Retina (tissue), 1 donor: Measurements from ENCODE around the gene CEBPA.
"Not testable (repeated sequence)": the region's sequence is repeated elsewhere in the genome, so short reads cannot be mapped to it uniquely, and the experiment has no call there.

Experiments
- DNase-seq: peaks from one replicate; pipeline ENCODE4 v3.0.0-alpha.2; 2016

CEBPA gene

GRCh38 chr19:33300009-33300893 lies 2.1 kb downstream of the CEBPA start:
- DNase-seq = no peak

DNA sequence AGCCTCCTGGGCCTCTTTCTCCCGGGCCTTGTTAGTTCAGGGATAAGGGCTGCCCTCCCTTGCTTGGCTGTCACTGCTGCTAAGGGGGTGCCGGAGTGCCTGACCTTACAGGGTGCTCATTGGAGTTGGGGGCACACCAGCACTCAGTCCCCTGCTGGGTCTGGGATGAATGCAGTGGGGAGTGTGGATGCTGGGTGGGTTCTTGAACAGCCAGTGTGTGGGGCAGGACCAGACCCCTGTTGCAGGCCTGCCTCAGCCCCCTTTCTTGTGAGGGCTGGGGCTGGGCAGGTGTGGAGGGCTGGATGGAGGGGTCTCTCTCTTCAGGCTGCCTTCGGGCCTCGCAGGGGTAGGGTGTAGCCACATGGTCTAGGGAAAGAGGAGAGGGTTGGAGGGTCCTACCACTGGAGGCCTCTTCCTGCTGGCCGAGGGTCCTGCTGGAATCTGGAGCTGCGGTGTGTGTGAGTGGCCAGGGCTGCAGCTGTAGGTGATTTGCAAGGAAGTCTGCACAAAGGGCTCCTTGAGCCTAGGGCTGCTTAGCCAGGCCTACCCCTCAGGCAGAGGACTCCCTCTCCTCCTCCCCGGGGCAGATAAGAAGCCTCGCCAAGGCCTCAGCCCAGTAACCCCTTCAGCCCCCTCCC lies 3.2 kb downstream of the CEBPA start:
- DNase-seq = no peak

DNA sequence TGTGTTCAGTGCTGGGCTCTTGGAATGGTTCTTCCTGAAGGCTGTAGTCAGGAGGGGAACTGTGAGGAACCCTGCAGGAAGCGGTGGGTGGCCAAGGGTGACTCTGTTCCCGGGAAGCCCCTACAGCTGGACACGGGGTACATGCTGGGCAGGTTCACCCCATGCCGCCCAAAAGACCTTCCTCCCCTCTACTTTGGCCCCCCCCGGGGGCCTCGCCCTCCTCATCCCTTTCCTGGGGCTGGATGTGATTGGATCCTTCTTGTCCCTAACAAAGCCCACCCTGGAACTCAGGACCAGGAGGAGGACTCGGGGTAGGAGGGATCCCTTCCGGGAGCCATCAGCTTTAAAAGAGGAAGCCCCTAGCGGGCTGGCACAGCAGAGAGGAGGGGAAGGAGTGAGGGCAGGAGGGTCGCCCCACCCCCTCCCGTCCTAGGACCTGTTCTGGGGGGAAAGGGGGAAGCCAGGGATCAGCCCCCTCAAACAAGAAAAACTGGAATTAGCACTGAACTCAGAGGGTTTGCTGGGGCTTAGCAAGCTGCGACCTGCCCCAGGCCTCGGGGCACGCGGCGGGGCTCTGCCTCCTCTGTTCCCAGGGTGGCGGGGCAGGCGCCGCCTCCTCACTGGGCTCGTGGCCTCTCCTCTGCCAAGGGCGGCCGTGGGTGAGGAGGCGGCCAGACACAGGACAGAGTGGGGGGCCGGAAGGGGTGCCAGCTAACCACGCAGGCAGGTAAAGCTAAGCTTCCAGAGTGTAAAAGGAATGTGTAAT lies 4.0 kb downstream of the CEBPA start:
- no peak for DNase-seq

DNA sequence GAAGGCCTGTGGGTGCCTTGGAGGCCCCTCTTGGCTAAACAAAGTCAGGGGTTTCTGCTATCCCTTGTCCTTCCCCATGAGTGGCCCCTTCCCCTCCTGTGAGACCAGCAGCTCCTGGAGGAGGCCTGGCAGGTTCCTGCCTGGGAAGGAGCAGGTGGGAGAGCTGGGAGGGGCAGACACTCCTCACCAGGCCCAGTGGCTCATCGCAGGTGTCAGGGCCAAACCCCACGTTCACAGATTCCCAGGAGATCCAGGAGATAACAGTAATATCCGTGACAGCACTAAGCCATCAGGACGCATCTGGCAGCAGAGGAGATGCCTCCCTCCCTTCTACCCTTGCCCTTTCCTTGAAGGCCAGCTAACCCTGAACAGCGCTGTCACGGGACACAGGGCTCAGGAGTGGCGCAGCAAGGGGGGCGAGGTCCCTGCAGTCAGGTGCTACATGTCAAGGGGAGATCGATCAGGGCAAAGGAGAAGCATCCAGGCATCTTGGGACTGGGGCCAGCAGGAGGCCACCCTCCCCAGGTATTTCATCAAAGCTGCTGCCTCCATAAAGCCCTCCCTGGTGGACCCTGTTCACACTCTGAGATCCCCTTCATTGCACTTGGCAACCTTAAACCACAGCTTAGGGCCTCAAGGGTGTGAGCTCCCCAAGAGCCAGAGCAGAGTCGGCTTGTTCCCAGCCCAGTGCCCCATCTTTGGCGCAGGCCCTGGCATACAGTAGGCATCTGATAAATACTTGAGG lies 4.8 kb downstream of the CEBPA start:
- DNase-seq = no peak

DNA sequence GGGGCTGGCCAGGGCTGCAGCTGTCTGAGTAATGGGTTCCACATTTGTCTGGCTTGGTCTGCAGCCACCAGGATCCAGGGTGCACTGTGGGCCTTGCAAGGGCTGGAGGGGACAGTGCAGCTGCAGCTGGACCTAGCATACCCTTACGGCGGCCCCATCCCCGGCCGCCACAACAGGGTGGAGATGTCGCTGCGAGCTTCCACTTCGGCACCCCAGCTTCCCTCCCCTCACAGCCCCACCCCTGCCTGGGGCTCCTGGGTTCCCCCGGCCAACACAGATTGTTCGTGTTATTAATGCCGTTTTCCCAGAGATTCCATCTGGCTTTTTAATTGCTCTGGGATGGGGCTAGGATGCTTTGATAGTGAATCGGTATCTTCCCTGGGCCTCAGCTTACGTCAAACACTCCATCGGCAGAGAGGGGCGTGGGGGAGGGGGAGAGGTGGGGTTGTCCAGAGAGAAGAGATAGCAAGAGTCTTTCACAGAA lies 5.8 kb downstream of the CEBPA start:
- no peak for DNase-seq

- DNase-seq = no peak
Measured at GRCh38 chr19:33295621-33296487, 6.5 kb downstream of the CEBPA start.

- not testable (repeated sequence) for DNase-seq
Measured at GRCh38 chr19:33295046-33295445, 7.3 kb downstream of the CEBPA start.

- no peak for DNase-seq
Measured at GRCh38 chr19:33294058-33294798, 8.1 kb downstream of the CEBPA start.

GRCh38 chr19:33293255-33294057 lies 8.9 kb downstream of the CEBPA start:
- peak; percentile 54 for DNase-seq

DNA sequence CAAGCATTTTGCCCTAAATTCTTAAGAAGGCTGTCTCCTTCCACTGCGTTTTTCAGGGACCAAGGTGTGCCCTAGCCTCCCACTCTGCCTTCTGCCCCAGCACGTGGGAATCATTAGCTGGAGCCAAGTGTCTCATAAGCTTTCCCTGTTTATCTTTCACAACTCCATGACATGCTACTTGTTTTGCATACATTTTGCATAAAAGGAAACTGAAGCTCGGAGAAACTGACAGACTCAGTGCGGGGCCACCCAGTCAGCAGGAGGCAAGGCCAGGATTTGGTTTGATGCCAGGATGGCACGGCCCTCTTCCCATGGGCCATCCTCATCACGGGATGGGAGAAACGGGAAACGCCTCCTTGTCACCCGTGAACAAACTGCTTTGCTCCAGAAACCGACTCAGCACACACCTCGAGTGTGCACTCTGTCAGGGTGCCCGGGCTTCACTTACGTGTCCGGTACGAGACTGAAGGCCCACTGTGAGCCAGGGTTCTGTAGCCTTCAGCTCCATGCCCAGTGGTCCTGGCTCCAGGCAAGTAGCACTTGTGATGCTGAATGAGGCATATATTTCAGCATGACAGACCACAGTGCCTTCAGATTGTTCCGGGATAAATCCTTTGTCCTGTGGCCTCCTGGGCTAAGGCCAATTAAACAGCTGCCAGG lies 9.6 kb downstream of the CEBPA start:
- DNase-seq = no peak

- no peak for DNase-seq
Measured at GRCh38 chr19:33291623-33292534, 10.5 kb downstream of the CEBPA start.

DNA sequence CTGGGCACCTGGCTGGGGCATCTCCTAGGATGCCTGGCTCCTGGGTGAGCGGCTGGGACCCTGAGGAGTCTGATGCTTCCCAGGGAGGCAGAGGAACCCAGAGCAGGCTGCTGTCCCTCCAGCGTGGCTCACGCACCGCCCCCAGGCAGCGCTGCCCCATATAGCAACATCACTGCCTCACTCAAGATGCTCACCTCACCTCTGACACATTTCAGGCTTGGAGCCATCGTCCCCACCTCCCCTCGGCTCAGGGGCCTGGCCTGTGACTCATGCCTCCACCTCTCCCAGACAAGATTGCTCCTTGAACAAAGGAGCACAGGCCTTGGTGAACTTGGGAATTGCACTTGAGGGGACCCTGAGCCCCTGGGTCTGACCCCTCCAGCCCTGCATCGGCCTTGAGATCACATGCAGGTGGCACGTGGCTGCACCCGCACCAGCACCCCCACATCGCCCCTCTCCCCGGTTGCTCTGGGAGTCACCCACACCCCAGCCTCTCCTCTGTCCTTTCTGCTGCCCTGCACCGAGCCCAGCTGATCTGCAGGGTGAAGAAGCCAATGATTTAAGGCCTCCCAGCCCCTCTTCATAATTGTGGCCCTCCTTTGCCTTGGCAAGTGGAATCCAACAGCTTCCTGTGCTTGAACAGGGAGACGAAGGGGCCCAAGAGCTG lies 11.2 kb downstream of the CEBPA start:
- no peak for DNase-seq

DNA sequence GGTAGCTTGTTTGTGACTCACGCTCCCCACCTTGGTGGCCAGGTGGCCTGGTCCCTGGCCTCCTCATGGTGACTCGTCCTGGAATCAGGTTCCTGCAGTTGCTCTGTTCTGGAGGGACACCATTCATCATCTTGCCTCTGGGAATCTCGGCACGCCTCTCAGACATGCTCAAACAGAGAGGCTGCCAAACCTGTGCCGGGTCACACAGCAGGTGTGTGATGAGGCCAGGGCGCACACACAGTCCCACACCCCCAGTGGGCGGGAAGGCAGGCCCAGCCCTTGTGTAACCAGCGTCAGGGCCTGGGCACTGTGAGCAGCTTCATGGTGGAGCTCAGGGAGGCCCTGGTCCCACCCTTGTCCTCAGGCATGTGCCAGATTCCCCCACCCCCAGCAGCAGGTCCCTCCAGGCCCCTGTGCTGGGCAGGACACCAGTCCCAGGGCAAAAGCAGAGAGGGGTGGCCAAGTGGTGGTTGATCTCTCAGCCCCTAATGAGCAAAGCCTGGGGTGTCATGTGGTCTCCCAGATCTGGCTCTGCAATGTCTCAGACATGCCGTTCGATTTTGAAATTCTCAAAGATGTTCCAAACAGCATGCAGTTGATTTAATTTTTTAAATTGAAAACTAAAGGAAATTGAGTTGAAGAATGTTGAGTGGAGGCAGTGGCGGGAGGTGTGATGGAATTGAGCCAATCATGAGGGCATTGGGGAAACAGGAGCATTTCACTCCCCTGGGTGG lies 12.1 kb downstream of the CEBPA start:
- no peak for DNase-seq

GRCh38 chr19:33289261-33289660 lies 13.1 kb downstream of the CEBPA start:
- no peak for DNase-seq

GRCh38 chr19:33288666-33289065 lies 13.7 kb downstream of the CEBPA start:
- no peak for DNase-seq

DNA sequence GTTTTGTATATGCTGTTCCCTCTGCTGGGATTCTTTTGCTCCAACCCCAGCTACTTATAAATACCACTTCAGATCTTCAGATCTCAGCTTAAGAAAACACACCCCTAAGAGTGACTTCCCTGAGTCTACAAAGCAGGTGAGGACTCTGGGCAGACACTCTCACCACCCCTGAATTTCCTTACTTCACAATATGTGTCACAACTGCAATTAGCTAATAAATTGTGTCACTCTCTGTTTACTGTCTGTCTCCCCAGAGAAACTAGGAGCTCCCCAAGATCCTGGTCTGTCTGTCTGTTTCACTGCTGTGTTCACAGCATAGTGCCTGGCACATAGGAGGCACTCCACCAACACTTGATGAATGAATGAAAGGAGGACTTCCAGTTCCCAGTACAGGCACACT lies 14.4 kb downstream of the CEBPA start:
- no peak for DNase-seq

GRCh38 chr19:33287438-33287837 lies 14.9 kb downstream of the CEBPA start:
- DNase-seq = no peak
